ENCODE measurements around the gene DUSP15. TPM values are rescaled to one million over a fixed set of nuclear protein-coding genes. Genes with fewer than 3 reads are reported as not detected.

Gene DUSP15
- total and polyA plus RNA-seq, 4 donors: 7.8 to 31.0 (median 20.4) TPM

Small RNAs within 50 kb of the gene (small RNA-seq; reads per million reads assigned to genes)
- gene RNU1-94P (ENCODE audit: low replicate concordance): not detected

Other genes starting within 250 kb of the DUSP15 start
- 1 to 10 TPM in 1 of 2 donors, under 1 TPM in 1; 0.30 to 5.4 TPM for gene COX4I2, start 232.6 kb downstream of the DUSP15 start, total RNA-seq
- under 1 TPM in 1 of 2 donors, not detected in 1; 0.62 TPM for gene COX4I2, start 232.6 kb downstream of the DUSP15 start, polyA plus RNA-seq (ENCODE audit: insufficient read length in 2 of 2)
- 10 to 100 TPM; 66.5 to 82.7 TPM for gene BCL2L1, start 147.7 kb downstream of the DUSP15 start, total RNA-seq
- gene BCL2L1, start 147.7 kb downstream of the DUSP15 start, polyA plus RNA-seq (ENCODE audit: insufficient read length in 2 of 2): 10 to 100 TPM; 56.0 to 64.2 TPM
- gene TPX2, start 131.2 kb downstream of the DUSP15 start, total RNA-seq: 10 to 100 TPM; 14.4 to 29.5 TPM
- 10 to 100 TPM; 25.4 to 31.8 TPM for gene TPX2, start 131.2 kb downstream of the DUSP15 start, polyA plus RNA-seq (ENCODE audit: insufficient read length in 2 of 2)
- 1 to 10 TPM in 1 of 2 donors, under 1 TPM in 1; 0.79 to 5.2 TPM for gene MYLK2, start 51.2 kb downstream of the DUSP15 start, total RNA-seq
- gene MYLK2, start 51.2 kb downstream of the DUSP15 start, polyA plus RNA-seq (ENCODE audit: insufficient read length in 2 of 2): 1 to 10 TPM; 5.0 to 5.1 TPM
- 1 to 10 TPM in 1 of 2 donors, under 1 TPM in 1; 0.89 to 8.7 TPM for gene FOXS1, start 24.9 kb downstream of the DUSP15 start, total RNA-seq
- 1 to 10 TPM; 4.4 to 5.4 TPM for gene FOXS1, start 24.9 kb downstream of the DUSP15 start, polyA plus RNA-seq (ENCODE audit: insufficient read length in 2 of 2)
- gene TTLL9, start 107 bp upstream of the DUSP15 start, total RNA-seq: 10 to 100 TPM in 1 of 2 donors, 1 to 10 TPM in 1; 5.1 to 12.1 TPM
- 10 to 100 TPM; 18.4 to 18.8 TPM for gene TTLL9, start 107 bp upstream of the DUSP15 start, polyA plus RNA-seq (ENCODE audit: insufficient read length in 2 of 2)
- 10 to 100 TPM in 1 of 2 donors, 1 to 10 TPM in 1; 8.5 to 14.5 TPM for gene PDRG1, start 81.5 kb upstream of the DUSP15 start, total RNA-seq
- 10 to 100 TPM; 34.4 to 35.8 TPM for gene PDRG1, start 81.5 kb upstream of the DUSP15 start, polyA plus RNA-seq (ENCODE audit: insufficient read length in 2 of 2)
- gene XKR7, start 97.6 kb upstream of the DUSP15 start, total RNA-seq: 1 to 10 TPM; 1.8 to 3.7 TPM
- 1 to 10 TPM; 7.9 to 9.0 TPM for gene XKR7, start 97.6 kb upstream of the DUSP15 start, polyA plus RNA-seq (ENCODE audit: insufficient read length in 2 of 2)
- gene CCM2L, start 139.9 kb upstream of the DUSP15 start, total RNA-seq: 1 to 10 TPM; 3.8 to 8.4 TPM
- gene CCM2L, start 139.9 kb upstream of the DUSP15 start, polyA plus RNA-seq (ENCODE audit: insufficient read length in 2 of 2): 1 to 10 TPM; 6.4 to 6.8 TPM
- gene HCK, start 181.7 kb upstream of the DUSP15 start, total RNA-seq: 10 to 100 TPM in 1 of 2 donors, 1 to 10 TPM in 1; 9.1 to 12.4 TPM
- gene HCK, start 181.7 kb upstream of the DUSP15 start, polyA plus RNA-seq (ENCODE audit: insufficient read length in 2 of 2): 1 to 10 TPM; 5.1 to 6.9 TPM
- gene TM9SF4, start 239.2 kb upstream of the DUSP15 start, total RNA-seq: 10 to 100 TPM; 33.2 to 40.1 TPM
- 10 to 100 TPM; 58.1 to 65.9 TPM for gene TM9SF4, start 239.2 kb upstream of the DUSP15 start, polyA plus RNA-seq (ENCODE audit: insufficient read length in 2 of 2)